Measurements from ENCODE around the gene YPEL1. TPM values are rescaled to one million over a fixed set of nuclear protein-coding genes. Genes with fewer than 3 reads are reported as not detected.

Gene YPEL1
- total RNA-seq, 1 donor from 2014 or later = 11.5 TPM

DNA sequence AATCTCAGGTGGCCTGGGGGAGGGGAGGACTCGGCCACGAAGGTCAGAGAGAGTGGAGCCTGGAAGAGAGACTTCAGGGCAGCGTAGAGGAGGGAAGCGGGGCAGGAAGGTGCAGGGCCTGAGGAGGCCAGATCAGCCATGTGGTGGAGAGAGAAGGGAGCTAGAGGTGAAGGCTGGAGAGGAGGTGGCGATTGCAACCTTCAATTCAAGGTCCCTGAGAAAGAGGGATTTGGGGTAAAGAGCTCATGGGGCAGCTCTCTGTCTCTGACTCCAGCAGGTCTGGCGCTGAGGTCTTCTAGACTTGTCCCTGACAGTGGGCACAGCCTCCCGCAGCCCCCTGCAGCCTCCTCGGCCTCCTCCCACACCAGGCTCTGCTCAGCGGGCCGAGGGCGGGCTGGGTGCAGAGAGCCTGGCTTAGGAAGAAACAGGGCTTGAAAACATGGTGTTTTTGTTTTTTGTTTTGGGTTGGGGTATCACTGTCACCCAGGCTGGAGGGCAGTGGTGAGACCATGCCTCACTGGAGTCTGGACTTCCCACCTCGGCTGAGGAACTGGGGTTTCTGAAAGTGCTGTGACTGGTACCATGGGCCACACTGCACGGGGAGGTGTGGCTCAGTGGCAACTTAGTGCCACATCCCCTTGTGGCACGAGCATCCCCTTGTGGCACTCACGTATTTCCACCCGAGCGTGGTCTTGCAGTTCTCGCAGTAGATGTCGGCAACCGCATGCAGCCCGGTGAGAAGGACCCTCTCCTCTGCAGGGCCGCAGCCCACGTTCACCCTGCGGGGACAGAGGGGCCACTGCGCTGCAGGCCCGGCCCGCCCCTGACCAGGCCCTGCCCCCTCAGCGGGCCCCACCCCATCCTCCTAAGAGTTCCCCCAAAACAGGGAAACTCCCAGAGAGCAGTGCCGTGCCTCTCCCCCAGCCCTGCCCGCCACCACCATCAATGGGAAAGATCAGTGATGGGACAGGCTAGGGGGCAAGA is 32.6 kb downstream of the YPEL1 start:
- H3K27me3 Mint-ChIP-seq (ENCODE audit: unreplicated experiment) = peaks cover 4% of the 10 kb centered on the region

DNA sequence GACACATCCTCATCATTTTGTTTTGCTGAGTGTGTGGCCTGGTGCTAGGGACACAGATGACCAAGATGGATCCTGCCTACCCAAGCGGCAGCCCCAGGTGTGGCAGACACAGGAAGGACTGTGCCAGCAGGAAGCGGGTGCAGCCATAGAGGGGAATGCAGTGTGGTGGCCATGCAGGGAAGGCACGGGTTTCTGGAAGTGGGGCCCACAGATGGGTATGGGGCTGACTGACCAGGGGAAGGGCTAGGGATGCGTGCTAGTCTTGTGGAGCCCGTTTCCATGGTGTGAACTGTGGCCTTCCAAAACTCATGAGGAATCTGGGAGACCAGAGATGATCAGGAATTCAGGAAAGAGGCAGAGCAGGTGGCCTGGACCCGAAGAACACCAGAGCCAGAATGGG is 33.5 kb downstream of the YPEL1 start:
- no peak for DNase-seq (ENCODE audit: low spot score)
- Mint-ChIP-seq H3K27ac (ENCODE audit: unreplicated experiment) (no peak overlapping the region), H3K9me3 (ENCODE audit: unreplicated experiment) (no peaks in the 10 kb centered on the region), H3K4me1 (ENCODE audit: unreplicated experiment) (peaks cover 15% of the 10 kb centered on the region), H3K4me3 (ENCODE audit: unreplicated experiment) (peak overlapping the region; percentile 42), H3K36me3 (ENCODE audit: low read depth, unreplicated experiment) (peaks cover 9% of the 10 kb centered on the region), H3K27me3 (ENCODE audit: unreplicated experiment) (peaks cover 4% of the 10 kb centered on the region)
- TF ChIP-seq, protein P1, sequence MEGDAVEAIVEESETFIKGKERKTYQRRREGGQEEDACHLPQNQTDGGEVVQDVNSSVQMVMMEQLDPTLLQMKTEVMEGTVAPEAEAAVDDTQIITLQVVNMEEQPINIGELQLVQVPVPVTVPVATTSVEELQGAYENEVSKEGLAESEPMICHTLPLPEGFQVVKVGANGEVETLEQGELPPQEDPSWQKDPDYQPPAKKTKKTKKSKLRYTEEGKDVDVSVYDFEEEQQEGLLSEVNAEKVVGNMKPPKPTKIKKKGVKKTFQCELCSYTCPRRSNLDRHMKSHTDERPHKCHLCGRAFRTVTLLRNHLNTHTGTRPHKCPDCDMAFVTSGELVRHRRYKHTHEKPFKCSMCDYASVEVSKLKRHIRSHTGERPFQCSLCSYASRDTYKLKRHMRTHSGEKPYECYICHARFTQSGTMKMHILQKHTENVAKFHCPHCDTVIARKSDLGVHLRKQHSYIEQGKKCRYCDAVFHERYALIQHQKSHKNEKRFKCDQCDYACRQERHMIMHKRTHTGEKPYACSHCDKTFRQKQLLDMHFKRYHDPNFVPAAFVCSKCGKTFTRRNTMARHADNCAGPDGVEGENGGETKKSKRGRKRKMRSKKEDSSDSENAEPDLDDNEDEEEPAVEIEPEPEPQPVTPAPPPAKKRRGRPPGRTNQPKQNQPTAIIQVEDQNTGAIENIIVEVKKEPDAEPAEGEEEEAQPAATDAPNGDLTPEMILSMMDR (IDR thresholded peaks at IDR 0.05; ENCODE audit: unreplicated experiment) = no peak

More for the DNA sequence above, 32.6 kb downstream of the YPEL1 start:
- no peaks in the 10 kb centered on the region for H3K9me3 Mint-ChIP-seq (ENCODE audit: unreplicated experiment)
- peak overlapping the region; percentile 42 for H3K4me3 Mint-ChIP-seq (ENCODE audit: unreplicated experiment)
- TF ChIP-seq, protein P1 (IDR thresholded peaks at IDR 0.05; ENCODE audit: unreplicated experiment) = no peak
- H3K36me3 Mint-ChIP-seq (ENCODE audit: low read depth, unreplicated experiment) = peaks cover 8% of the 10 kb centered on the region
- peaks cover 15% of the 10 kb centered on the region for H3K4me1 Mint-ChIP-seq (ENCODE audit: unreplicated experiment)
- no peak overlapping the region for H3K27ac Mint-ChIP-seq (ENCODE audit: unreplicated experiment)
- no peak for DNase-seq (ENCODE audit: low spot score)

DNA sequence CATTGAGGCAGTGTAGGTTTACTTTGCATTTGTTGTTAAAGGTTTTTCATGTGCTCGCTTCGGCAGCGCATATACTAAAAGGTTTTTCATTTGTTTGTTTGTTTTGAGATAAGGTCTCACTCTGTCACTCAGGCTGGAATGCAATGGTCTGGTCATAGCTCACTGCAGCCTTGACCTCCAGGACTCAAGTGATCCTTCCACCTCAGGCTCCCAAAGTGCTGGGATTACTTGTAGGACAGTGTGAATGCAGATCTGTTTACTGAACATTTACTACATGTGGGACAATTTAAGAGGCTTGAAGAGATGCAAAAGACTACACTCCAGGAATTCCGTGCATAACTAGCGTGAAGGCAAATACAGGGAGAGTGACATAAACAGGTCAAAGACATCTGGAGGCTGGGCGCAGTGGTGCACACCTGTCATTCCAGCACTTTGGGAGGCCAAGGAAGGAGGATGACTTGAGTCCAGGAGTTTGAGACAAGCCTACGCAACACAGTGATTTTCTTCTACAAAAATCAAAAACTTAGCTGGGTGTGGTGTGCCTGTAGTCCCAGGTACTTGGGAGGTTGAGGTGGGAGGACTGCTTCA is 34.1 kb downstream of the YPEL1 start:
- Mint-ChIP-seq H3K27me3 (ENCODE audit: unreplicated experiment) (peaks cover 4% of the 10 kb centered on the region), H3K9me3 (ENCODE audit: unreplicated experiment) (no peaks in the 10 kb centered on the region), H3K36me3 (ENCODE audit: low read depth, unreplicated experiment) (peaks cover 15% of the 10 kb centered on the region), H3K4me1 (ENCODE audit: unreplicated experiment) (peaks cover 15% of the 10 kb centered on the region), H3K4me3 (ENCODE audit: unreplicated experiment) (no peak overlapping the region), H3K27ac (ENCODE audit: unreplicated experiment) (no peak overlapping the region)
- TF ChIP-seq, protein P1 (IDR thresholded peaks at IDR 0.05; ENCODE audit: unreplicated experiment) = no peak
- DNase-seq (ENCODE audit: low spot score) = no peak

DNA sequence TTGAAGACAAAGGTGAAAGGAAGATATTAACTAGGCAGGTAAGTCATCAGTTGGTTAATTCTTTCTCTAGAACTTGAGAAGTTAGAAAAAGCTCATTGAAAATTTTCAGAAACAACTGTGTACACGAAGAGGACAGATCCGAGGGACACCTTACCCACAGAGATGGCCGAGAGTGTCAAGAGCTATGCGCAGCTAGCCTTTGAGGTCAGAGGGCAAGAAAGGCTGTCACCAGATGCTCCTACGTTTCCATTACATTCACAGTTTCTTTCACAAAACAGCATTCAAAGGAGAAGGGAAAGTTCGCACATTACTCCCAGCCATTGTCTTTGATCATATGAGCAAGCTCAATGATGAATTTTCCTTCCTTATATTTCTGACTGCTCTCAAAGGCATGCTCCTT is 34.8 kb downstream of the YPEL1 start:
- DNase-seq (ENCODE audit: low spot score) = no peak
- Mint-ChIP-seq H3K4me1 (ENCODE audit: unreplicated experiment) (peaks cover 15% of the 10 kb centered on the region), H3K9me3 (ENCODE audit: unreplicated experiment) (no peaks in the 10 kb centered on the region), H3K27ac (ENCODE audit: unreplicated experiment) (no peak overlapping the region), H3K36me3 (ENCODE audit: low read depth, unreplicated experiment) (peaks cover 22% of the 10 kb centered on the region), H3K27me3 (ENCODE audit: unreplicated experiment) (peaks cover 4% of the 10 kb centered on the region), H3K4me3 (ENCODE audit: unreplicated experiment) (no peak overlapping the region)
- TF ChIP-seq, protein P1 (IDR thresholded peaks at IDR 0.05; ENCODE audit: unreplicated experiment) = no peak

DNA sequence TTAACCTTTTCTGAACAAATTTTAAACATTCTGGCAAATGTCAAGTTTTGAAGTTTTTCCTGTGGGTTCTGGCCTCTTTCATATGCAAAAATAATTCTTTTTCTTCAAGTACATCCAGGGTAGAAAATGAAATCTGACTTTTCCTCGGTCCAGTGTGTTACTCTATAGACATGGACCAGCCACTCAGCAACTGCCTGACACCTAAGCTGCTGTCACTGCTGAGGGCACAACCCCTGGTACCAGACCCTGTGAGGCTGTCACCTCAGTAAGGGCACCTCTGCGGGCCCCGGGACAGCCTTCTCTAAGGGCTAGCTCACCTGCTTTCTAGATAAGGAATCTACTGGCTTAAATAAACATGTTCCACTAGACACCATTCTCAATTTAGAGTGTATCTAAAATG is 36.0 kb downstream of the YPEL1 start:
- no peak for DNase-seq (ENCODE audit: low spot score)
- peaks cover 15% of the 10 kb centered on the region for H3K4me1 Mint-ChIP-seq (ENCODE audit: unreplicated experiment)
- peaks cover 7% of the 10 kb centered on the region for H3K27me3 Mint-ChIP-seq (ENCODE audit: unreplicated experiment)
- TF ChIP-seq, protein P1 (IDR thresholded peaks at IDR 0.05; ENCODE audit: unreplicated experiment) = no peak
- no peak overlapping the region for H3K4me3 Mint-ChIP-seq (ENCODE audit: unreplicated experiment)
- no peaks in the 10 kb centered on the region for H3K9me3 Mint-ChIP-seq (ENCODE audit: unreplicated experiment)
- H3K27ac Mint-ChIP-seq (ENCODE audit: unreplicated experiment) = no peak overlapping the region
- H3K36me3 Mint-ChIP-seq (ENCODE audit: low read depth, unreplicated experiment) = peaks cover 23% of the 10 kb centered on the region
